H9 (cell line): ENCODE data around the gene KCNK13. TPM values are rescaled to one million over a fixed set of nuclear protein-coding genes. Genes with fewer than 3 reads are reported as not detected.

Experiments used
- DNase-seq: peaks from one replicate; pipeline ENCODE4 v3.0.0-alpha.2; 2017
- H2AFZ ChIP-seq: one replicate; pipeline ENCODE4 v1.6.1; 2013; ENCODE audit warnings: mild to moderate bottlenecking, low read length, control low read depth, moderate library complexity
- H2AK5ac ChIP-seq: 2 replicates; pipeline ENCODE4 v1.6.1; 2013; ENCODE audit warnings: low read length, control low read depth, mixed read lengths; ENCODE audit not compliant: insufficient read length
- H2BK120ac ChIP-seq: one replicate; pipeline ENCODE4 v1.6.1; 2013; ENCODE audit warnings: low read depth, mild to moderate bottlenecking, low read length, control low read depth, inconsistent platforms; ENCODE audit not compliant: poor library complexity, severe bottlenecking
- H2BK12ac ChIP-seq: 2 replicates; pipeline ENCODE4 v1.6.1; 2013; ENCODE audit warnings: low read length, control low read depth, mixed read lengths, low read depth; ENCODE audit not compliant: insufficient read length
- H2BK15ac ChIP-seq: 2 replicates; pipeline ENCODE4 v1.6.1; 2013; ENCODE audit warnings: low read depth, low read length, control low read depth
- H2BK20ac ChIP-seq: one replicate; pipeline ENCODE4 v1.6.1; 2013; ENCODE audit warnings: low read depth, mild to moderate bottlenecking, low read length, control low read depth, inconsistent platforms; ENCODE audit not compliant: poor library complexity, severe bottlenecking
- H2BK5ac ChIP-seq: 2 replicates; pipeline ENCODE4 v1.6.1; 2013; ENCODE audit warnings: low read length, control low read depth, mixed read lengths; ENCODE audit not compliant: insufficient read length
- H3K14ac ChIP-seq: 2 replicates; pipeline ENCODE4 v1.6.1; 2013; ENCODE audit warnings: low read length, control low read depth; ENCODE audit not compliant: insufficient read depth
- H3K18ac ChIP-seq: 2 replicates; pipeline ENCODE4 v1.6.1; 2013; ENCODE audit warnings: low read depth, mild to moderate bottlenecking, mixed read lengths, low read length, control low read depth; ENCODE audit not compliant: insufficient read length
- H3K23ac ChIP-seq: 2 replicates; pipeline ENCODE4 v1.6.1; 2013; ENCODE audit warnings: low read length, control low read depth, mixed read lengths, low read depth; ENCODE audit not compliant: insufficient read length
- H3K23me2 ChIP-seq: 2 replicates; pipeline ENCODE4 v1.6.1; 2013; ENCODE audit warnings: low read depth, mild to moderate bottlenecking, mixed read lengths, low read length, control low read depth; ENCODE audit not compliant: insufficient read length, poor library complexity, severe bottlenecking
- H3K27ac ChIP-seq: 2 replicates; pipeline ENCODE4 v1.5.1; 2013; ENCODE audit warnings: low read length, control low read depth, mixed read lengths, low read depth; ENCODE audit not compliant: insufficient read length
- H3K27me3 ChIP-seq: 2 replicates; pipeline ENCODE4 v1.6.1; 2013; ENCODE audit warnings: low read length, control low read depth, inconsistent platforms; ENCODE audit not compliant: insufficient read depth
- H3K4ac ChIP-seq: 2 replicates; pipeline ENCODE4 v1.6.1; 2013; ENCODE audit warnings: low read depth, mild to moderate bottlenecking, control low read depth, inconsistent platforms, low read length, moderate library complexity
- H3K4me1 ChIP-seq: 2 replicates; pipeline ENCODE4 v1.6.1; 2013; ENCODE audit warnings: low read length, control low read depth, inconsistent platforms; ENCODE audit not compliant: insufficient read depth
- H3K4me2 ChIP-seq: 2 replicates; pipeline ENCODE4 v1.6.1; 2013; ENCODE audit warnings: low read length, control low read depth, mixed read lengths; ENCODE audit not compliant: insufficient read length, insufficient read depth
- H3K56ac ChIP-seq: 2 replicates; pipeline ENCODE4 v1.6.1; 2013; ENCODE audit warnings: low read depth, mild to moderate bottlenecking, mixed read lengths, low read length, control low read depth; ENCODE audit not compliant: insufficient read length
- H3K79me1 ChIP-seq: 2 replicates; pipeline ENCODE4 v1.6.1; 2013; ENCODE audit warnings: low read depth, mild to moderate bottlenecking, moderate library complexity, low read length, control low read depth, inconsistent platforms; ENCODE audit not compliant: insufficient read depth, poor library complexity, severe bottlenecking
- H3K79me2 ChIP-seq: 2 replicates; pipeline ENCODE4 v1.6.1; 2013; ENCODE audit warnings: low read length, control low read depth, inconsistent platforms; ENCODE audit not compliant: insufficient read depth
- H3K9ac ChIP-seq: 2 replicates; pipeline ENCODE4 v1.6.1; 2013; ENCODE audit warnings: low read length, control low read depth, mixed read lengths; ENCODE audit not compliant: insufficient read length; ENCODE audit errors: extremely low read depth
- H3K9me3 ChIP-seq: one replicate; pipeline ENCODE4 v1.6.1; 2013; ENCODE audit warnings: low read depth, low read length, inconsistent platforms; ENCODE audit not compliant: control insufficient read depth
- H3T11ph ChIP-seq: one replicate; pipeline ENCODE4 v1.6.1; 2013; ENCODE audit warnings: mild to moderate bottlenecking, low read length, control low read depth, inconsistent platforms
- H4K20me1 ChIP-seq: one replicate; pipeline ENCODE4 v1.6.1; 2013; ENCODE audit not compliant: control insufficient read depth, insufficient read length, insufficient read depth
- H4K5ac ChIP-seq: 2 replicates; pipeline ENCODE4 v1.6.1; 2013; ENCODE audit warnings: low read depth, mild to moderate bottlenecking, mixed read lengths, low read length, control low read depth; ENCODE audit not compliant: insufficient read length
- H4K8ac ChIP-seq: replicated peaks from 2 replicates; pipeline ENCODE4 v1.6.1; 2013; ENCODE audit warnings: low read length, control low read depth, mixed read lengths, low read depth; ENCODE audit not compliant: insufficient read length
- H4K91ac ChIP-seq: 2 replicates; pipeline ENCODE4 v1.6.1; 2013; ENCODE audit warnings: low read depth, mild to moderate bottlenecking, moderate library complexity, mixed read lengths, low read length, control low read depth; ENCODE audit not compliant: insufficient read length
- H3K27ac Mint-ChIP-seq, 3 experiments: 2 replicates in 2 of 3; 3 replicates in 1 of 3; pipeline ENCODE4 v1.8.0; 2020 to 2021; ENCODE audit warnings: mixed read lengths in 3 of 3, mild to moderate bottlenecking in 1 of 3, moderate library complexity in 1 of 3
- H3K27me3 Mint-ChIP-seq: 2 replicates; pipeline ENCODE4 v1.8.0; 2021; ENCODE audit warnings: low read depth, mild to moderate bottlenecking, moderate library complexity, mixed read lengths
- H3K36me3 Mint-ChIP-seq, 3 experiments: 2 replicates in 2 of 3; 3 replicates in 1 of 3; pipeline ENCODE4 v1.8.0; 2020 to 2021; ENCODE audit warnings: low read depth in 3 of 3, mixed read lengths in 3 of 3; ENCODE audit not compliant: insufficient read depth in 1 of 3
- H3K4me1 Mint-ChIP-seq, 2 experiments: 2 replicates each; pipeline ENCODE4 v1.8.0; 2020; ENCODE audit warnings: mixed read lengths in 2 of 2
- H3K4me3 Mint-ChIP-seq, 2 experiments: 2 replicates in 1 of 2; 3 replicates in 1 of 2; pipeline ENCODE4 v1.8.0; 2020 to 2021; ENCODE audit warnings: mild to moderate bottlenecking in 2 of 2, mixed read lengths in 2 of 2, moderate library complexity in 1 of 2
- H3K9me3 Mint-ChIP-seq, 2 experiments: 2 replicates in 1 of 2; 3 replicates in 1 of 2; pipeline ENCODE4 v1.8.0; 2020; ENCODE audit warnings: mild to moderate bottlenecking in 2 of 2, mixed read lengths in 2 of 2, moderate library complexity in 1 of 2
- WGBS: extraction: QIAGEN DNeasy Blood & Tissue Kit; methylation state at CpG from one replicate; pipeline ENCODE4 v1.1.7; 2013; ENCODE audit warnings: missing lambda C conversion rate, low lambda C conversion rate, mixed read lengths; ENCODE audit not compliant: insufficient read length; ENCODE audit errors: extremely low coverage; 5-methylcytosine and 5-hydroxymethylcytosine counted together
- total RNA-seq: library from RNA; stranded (reverse); gene quantifications from 2 replicates; pipeline ENCODE4 v1.2.1, GENCODE V29; 2021
- TF ChIP-seq, protein P1 (sequence below): fragments of 200-600 bp; sonication (generic); conservative IDR thresholded peaks from 3 replicates; pipeline ENCODE4 v1.8.0; 2021; ENCODE audit warnings: antibody characterized with exemption, mild to moderate bottlenecking

The KCNK13 gene
- total RNA-seq, 1 experiment from 2014 or later: 0.39 TPM

DNA sequence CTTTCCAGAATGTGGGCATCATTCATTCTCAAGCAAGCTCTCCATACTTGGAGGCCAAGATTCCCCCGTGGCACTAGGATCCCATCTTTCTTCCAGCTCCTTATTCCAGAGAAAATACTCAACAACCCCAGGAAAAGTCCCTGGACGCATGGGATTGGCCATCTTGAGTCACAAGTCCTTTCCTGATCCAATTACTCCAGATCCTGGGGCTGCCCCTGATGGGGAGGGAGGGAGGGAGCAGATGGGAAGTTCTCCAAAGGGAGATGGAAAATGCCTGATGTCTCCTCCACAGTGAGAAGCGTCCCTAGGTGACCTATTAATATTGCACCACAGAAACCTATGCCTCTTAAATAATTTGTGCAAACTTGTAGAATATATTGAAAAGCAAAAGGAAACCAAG, 12.4 kb upstream of the KCNK13 start:
- no peak overlapping the region for H3K14ac ChIP-seq
- H3K18ac ChIP-seq: no peak overlapping the region
- no peak overlapping the region for H4K91ac ChIP-seq
- no peaks in the 10 kb centered on the region for H3K79me1 ChIP-seq
- H3K9me3 ChIP-seq: no peaks in the 10 kb centered on the region
- no peak overlapping the region for H4K5ac ChIP-seq
- H2BK5ac ChIP-seq: no peak overlapping the region
- H3K4me1 Mint-ChIP-seq: peaks cover 4 to 5% of the 10 kb centered on the region in 2 experiments; a peak in 3 of 4 replicates
- H4K20me1 ChIP-seq: no peaks in the 10 kb centered on the region
- H3K27ac ChIP-seq: no peak overlapping the region
- H3K27me3 ChIP-seq: no peaks in the 10 kb centered on the region; the same call in 1 of the 2 replicates
- peaks cover 6% of the 10 kb centered on the region for H3K27me3 Mint-ChIP-seq
- no peak overlapping the region for H2AFZ ChIP-seq
- H3K79me2 ChIP-seq: no peaks in the 10 kb centered on the region
- H2BK20ac ChIP-seq: no peak overlapping the region
- no peak overlapping the region for H4K8ac ChIP-seq
- TF ChIP-seq, protein P1, sequence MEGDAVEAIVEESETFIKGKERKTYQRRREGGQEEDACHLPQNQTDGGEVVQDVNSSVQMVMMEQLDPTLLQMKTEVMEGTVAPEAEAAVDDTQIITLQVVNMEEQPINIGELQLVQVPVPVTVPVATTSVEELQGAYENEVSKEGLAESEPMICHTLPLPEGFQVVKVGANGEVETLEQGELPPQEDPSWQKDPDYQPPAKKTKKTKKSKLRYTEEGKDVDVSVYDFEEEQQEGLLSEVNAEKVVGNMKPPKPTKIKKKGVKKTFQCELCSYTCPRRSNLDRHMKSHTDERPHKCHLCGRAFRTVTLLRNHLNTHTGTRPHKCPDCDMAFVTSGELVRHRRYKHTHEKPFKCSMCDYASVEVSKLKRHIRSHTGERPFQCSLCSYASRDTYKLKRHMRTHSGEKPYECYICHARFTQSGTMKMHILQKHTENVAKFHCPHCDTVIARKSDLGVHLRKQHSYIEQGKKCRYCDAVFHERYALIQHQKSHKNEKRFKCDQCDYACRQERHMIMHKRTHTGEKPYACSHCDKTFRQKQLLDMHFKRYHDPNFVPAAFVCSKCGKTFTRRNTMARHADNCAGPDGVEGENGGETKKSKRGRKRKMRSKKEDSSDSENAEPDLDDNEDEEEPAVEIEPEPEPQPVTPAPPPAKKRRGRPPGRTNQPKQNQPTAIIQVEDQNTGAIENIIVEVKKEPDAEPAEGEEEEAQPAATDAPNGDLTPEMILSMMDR: no peak
- no peaks in the 10 kb centered on the region; a peak in 1 of 7 replicates for H3K36me3 Mint-ChIP-seq
- no peak overlapping the region for H3K27ac Mint-ChIP-seq
- H3T11ph ChIP-seq: no peak overlapping the region
- H3K4me2 ChIP-seq: no peak overlapping the region
- H3K9ac ChIP-seq: no peak overlapping the region
- H2BK12ac ChIP-seq: no peak overlapping the region
- no peak overlapping the region for H2BK120ac ChIP-seq
- H3K23me2 ChIP-seq: no peaks in the 10 kb centered on the region
- H3K9me3 Mint-ChIP-seq: no peaks in the 10 kb centered on the region
- no peak overlapping the region for H3K4me3 Mint-ChIP-seq
- no peaks in the 10 kb centered on the region for H3K4me1 ChIP-seq
- H2BK15ac ChIP-seq: no peak overlapping the region
- H3K23ac ChIP-seq: no peak overlapping the region
- no peak for DNase-seq
- no peak overlapping the region for H2AK5ac ChIP-seq
- no peak overlapping the region for H3K56ac ChIP-seq
- no CpG with 5 or more reads among the region's 3 CpGs for WGBS
- no peak overlapping the region for H3K4ac ChIP-seq
